H54 (cell line): ENCODE data around the gene ABCC5.
"Not testable (repeated sequence)": the region's sequence is repeated elsewhere in the genome, so short reads cannot be mapped to it uniquely, and the experiment has no call there.

ENCODE experiments used
- DNase-seq: peaks from one replicate; pipeline ENCODE4 v3.0.0; 2011; ENCODE audit warnings: low spot score, mixed read lengths; ENCODE audit not compliant: insufficient read length
- FAIRE-seq: peaks from 3 replicates; lab custom pipeline; 2011; peaks lifted over from hg19 to GRCh38; lab: Jason Lieb, UNC
- POLR2A ChIP-seq: IDR thresholded peaks from 2 replicates; pipeline ENCODE4 v1.6.1; 2011; ENCODE audit warnings: low read depth, mild to moderate bottlenecking, low read length

The ABCC5 gene

GRCh38 chr3:183895296-183895695, 122.4 kb downstream of the ABCC5 start:
- no peak for TF ChIP-seq POLR2A
- peak; percentile 84 for DNase-seq
- FAIRE-seq = peak; percentile 64

- FAIRE-seq (no peak), DNase-seq (no peak)
- no peak for TF ChIP-seq POLR2A
Measured at GRCh38 chr3:183892610-183893214, 125.0 kb downstream of the ABCC5 start.

DNA sequence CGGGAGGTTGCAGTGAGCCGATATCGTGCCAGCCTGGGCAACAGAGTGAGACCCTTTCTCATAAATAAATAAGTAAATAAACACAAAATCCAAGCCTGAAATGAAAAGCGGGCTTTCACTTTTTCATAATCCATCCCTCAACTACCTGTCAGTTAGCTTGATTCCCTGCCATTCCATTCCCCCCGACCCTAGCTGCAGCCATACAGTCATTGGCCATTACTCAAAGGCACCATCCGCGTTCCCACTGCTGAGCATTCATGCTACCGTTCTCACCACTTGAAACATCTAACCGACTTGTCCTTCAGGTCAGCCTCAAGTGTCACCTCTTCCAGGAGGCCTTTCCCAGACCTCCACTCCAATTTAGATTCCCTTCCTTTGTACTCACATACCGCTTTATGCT, 131.9 kb downstream of the ABCC5 start:
- FAIRE-seq = no peak
- no peak for TF ChIP-seq POLR2A
- DNase-seq = no peak

DNA sequence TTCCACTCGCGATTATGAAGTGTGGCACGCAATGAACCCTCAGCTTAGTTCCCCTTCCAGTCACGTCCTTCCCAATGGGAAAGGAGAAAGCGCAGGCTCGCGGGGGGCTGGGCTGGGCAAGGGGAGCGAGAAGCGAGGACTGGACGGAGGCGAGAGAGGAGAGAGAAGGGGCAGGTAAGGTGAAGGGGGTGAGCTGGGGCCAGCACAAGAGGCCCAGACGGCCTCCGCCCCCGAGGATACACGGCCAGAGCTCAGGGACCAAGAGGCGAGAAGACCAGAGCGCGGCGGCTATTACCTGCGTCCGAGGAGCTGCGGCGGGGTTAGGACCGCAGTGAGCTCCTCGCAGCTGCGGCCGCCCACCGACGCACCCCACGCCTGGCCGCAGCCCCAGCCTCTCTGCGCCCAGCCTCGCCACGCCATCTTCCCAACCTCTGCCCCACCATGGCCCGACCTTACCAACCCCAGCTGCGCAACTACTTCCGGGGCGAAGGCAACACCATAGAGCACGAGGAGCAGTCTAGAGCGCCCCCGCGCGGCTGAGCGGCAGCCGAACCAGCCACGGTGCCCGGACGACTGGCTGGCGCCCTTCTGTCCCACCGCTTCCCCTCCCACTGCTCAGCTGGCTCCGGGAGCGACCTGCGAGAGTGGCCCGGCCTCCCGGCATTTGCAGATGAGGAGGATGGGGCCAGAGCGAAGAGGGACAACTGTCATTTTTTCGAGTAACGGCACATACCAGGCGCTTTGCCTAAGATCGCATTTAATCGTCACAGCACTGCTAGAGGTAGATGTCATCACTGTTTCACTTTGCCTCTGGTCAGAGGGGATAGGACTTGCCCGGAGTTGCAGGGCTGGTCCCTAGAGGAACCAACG, 133.0 kb downstream of the ABCC5 start, which contains the start of gene PARL:
Gene PARL, minus strand, starts transcription at position 454 of the 870 bp plus-strand sequence. Its CDS starts 34 bp downstream, at position 420.
- TF ChIP-seq POLR2A = peak; percentile 84
- peak; percentile 98 for DNase-seq
- peak; percentile 67 for FAIRE-seq

DNA sequence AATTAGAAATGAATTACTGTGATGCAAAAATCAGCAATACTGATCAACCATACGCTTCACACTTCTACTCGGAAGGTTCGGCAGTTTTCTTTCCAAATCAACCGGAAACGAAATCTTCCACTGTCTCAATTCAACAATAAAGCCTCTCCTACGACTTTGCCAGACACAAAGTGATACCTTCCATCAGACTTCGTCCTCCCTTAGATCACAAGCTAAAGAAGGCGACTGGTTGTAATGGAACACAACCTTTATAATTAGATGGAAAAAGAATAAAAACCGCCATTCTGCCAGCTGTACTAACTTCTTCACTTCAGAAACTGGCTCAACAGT, 133.6 kb downstream of the ABCC5 start:
- FAIRE-seq = no peak
- DNase-seq = no peak
- no peak for TF ChIP-seq POLR2A

DNA sequence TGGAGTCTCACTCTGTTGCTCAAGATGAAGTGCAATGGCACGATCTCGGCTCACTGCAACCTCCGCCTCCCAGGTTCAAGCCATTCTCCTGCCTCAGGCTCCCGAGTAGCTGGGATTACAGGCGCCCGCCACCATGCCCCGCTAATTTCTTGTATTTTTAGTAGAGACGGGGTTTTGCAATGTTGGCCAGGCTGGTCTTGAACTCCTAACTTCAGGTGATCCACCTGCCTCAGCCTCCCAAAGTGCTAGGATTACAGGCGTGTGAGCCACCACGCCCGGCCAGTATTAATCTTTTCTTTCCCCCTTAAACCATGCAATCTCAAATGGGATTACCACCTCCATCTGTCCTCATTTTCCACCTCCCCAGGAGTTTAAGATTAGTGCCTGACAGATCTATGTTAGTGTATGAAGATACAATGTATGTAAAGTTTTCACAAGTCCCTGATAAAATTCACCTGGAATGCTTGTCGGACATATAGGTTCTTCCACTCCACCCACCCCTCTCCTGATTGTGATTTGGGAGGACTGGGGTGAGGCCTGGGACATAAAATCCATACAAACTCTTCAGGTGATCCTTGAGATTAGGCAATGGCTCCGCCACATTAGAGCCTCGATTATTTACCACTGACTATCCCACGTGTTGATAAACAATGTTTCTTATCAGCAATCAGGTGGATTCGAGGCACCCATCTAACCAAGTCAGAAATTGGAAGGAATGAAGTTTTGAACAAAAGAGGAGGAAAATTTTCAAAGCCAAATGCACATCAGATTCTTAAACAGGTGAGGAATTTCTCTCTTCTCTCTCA, 134.2 kb downstream of the ABCC5 start:
- TF ChIP-seq POLR2A = no peak
- DNase-seq (no peak), FAIRE-seq (no peak)

- DNase-seq (no peak), FAIRE-seq (no peak)
- TF ChIP-seq POLR2A = no peak
Measured at GRCh38 chr3:183880121-183880520, 137.6 kb downstream of the ABCC5 start.

GRCh38 chr3:183879243-183879642, 138.4 kb downstream of the ABCC5 start:
- no peak for TF ChIP-seq POLR2A
- no peak for FAIRE-seq

DNA sequence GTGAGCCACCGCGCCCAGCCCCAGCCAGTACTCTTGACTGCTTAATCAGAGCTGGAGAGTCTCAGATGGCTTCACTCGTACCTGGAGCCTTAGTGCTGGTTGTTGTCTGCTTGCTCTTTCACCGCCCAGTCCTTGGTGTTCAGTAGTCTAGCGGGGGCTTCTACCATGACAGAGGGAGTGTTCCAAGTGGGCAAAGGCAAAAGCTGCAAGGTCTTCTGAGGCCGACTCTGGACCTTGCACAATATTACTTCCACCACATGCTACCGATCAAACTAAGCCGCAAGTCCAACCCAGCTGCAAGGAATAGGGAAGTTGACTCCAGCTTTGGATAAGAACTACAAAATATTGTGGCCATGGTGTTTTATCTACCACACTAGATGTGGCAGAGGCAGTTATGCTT, 139.6 kb downstream of the ABCC5 start:
- FAIRE-seq (no peak), DNase-seq (no peak)
- no peak for TF ChIP-seq POLR2A

More at GRCh38 chr3:183879243-183879642, 138.4 kb downstream of the ABCC5 start:
- DNase-seq = no peak

DNA sequence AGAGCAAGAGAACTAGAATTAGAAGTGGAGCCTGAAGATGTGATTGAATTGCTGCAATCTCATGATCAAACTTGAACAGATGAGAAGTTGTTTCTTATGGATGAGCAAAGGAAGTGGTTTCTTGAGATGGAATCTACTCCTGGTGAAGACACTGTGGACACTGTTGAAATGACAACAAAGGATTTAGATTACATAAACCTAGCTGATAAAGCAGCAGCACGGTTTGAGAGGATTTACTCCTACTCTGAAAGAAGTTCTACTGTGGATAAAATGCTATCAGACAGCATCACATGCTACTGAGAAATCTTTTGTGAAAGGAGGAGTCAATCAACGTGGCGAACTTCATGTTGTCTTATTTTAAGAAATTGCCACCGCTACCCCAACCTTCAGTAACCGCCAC, 140.5 kb downstream of the ABCC5 start:
- FAIRE-seq, DNase-seq: not testable (repeated sequence)

- TF ChIP-seq POLR2A = no peak
- FAIRE-seq (no peak), DNase-seq (no peak)
Measured at GRCh38 chr3:183875411-183875810, 142.3 kb downstream of the ABCC5 start.

GRCh38 chr3:183873914-183874313, 143.8 kb downstream of the ABCC5 start:
- TF ChIP-seq POLR2A = no peak
- FAIRE-seq (no peak), DNase-seq (no peak)

DNA sequence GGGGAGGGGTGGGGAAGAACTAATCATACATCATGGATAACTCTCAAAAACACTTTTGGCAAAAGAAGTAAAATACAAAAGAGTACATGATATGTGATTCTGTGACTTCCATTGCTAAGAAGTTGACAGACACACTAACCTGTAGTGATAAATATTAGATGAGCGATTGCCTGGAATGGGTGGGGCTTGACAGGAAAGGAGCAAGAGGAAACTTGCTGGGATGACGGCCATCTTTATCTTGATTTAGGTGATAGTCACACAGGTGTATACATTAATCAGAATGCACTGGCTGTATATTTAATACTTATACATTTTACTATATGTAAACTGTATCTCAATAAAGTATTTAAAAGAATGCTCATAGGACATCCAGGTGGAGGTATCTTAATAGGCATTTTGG, 146.1 kb downstream of the ABCC5 start:
- DNase-seq (no peak), FAIRE-seq (no peak)
- no peak for TF ChIP-seq POLR2A

- DNase-seq = no peak
- TF ChIP-seq POLR2A = no peak
- no peak for FAIRE-seq
Measured at GRCh38 chr3:183870563-183870962, 147.1 kb downstream of the ABCC5 start.
